Body of pancreas (tissue), 4 donors: ENCODE data around the gene CHRND.

Experiments used
- CTCF ChIP-seq, 7 experiments: fragments of 450-650 bp in 4 of 7; fragments of 200-600 bp in 3 of 7; sonication (generic) in 3 of 7; IDR thresholded peaks; one replicate each; pipeline ENCODE4 v1.5.1; 2016 to 2019; ENCODE audit warnings: antibody characterized with exemption in 7 of 7
- POLR2A ChIP-seq, 3 donors: fragments of 450-650 bp; IDR thresholded peaks; one replicate each; pipeline ENCODE4 v1.6.1; 2016; ENCODE audit warnings: antibody characterized with exemption in 3 of 3, mild to moderate bottlenecking in 2 of 3

DNA sequence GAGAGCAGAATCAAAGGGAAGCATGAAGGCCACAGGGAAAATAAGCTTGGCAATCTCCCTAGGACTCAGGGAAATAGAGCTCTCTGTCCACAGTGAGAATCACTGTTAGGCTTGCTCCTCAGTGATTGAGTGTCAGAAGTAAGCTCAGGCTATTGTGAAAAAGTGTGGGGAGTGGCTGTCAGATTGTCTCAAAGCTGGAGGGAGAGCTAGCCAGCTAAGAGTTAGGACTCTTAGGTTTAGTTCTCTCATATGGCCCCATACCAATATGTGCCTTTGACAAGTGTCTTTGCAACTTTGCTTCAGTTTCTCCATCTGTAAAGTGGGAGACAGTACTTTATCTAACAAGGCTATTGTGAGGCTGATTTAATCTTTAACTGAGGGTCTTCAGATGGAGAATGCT lies 41.8 kb downstream of the CHRND start:
- no peak for TF ChIP-seq CTCF (IDR thresholded peaks at IDR 0.05)
- TF ChIP-seq POLR2A (IDR thresholded peaks at IDR 0.05), result no peak
